Smooth muscle cell (in vitro differentiated cells): ENCODE data around the gene PWWP2B. TPM values are rescaled to one million over a fixed set of nuclear protein-coding genes. Genes with fewer than 3 reads are reported as not detected.

Source experiments
- DNase-seq: peaks from one replicate; lab custom pipeline; 2025; ENCODE audit not compliant: unreplicated experiment; lab: John Stamatoyannopoulos, UW
- H2AFZ ChIP-seq: fragments of 200-600 bp; sonication (generic); 2 replicates; pipeline ENCODE4 v1.6.0; 2016; ENCODE audit warnings: antibody characterized with exemption, low read depth, mild to moderate bottlenecking
- H3F3A ChIP-seq: fragments of 200-600 bp; sonication (generic); 2 replicates; pipeline ENCODE4 v1.6.0; 2017; ENCODE audit warnings: antibody characterized with exemption, low read depth
- H3K27ac ChIP-seq: fragments of 200-600 bp; sonication (generic); 2 replicates; pipeline ENCODE4 v1.5.1; 2016; ENCODE audit warnings: low read depth, mild to moderate bottlenecking
- H3K27me3 ChIP-seq: fragments of 200-600 bp; sonication (generic); 2 replicates; pipeline ENCODE4 v1.6.1; 2016; ENCODE audit warnings: low read depth, mild to moderate bottlenecking
- H3K36me3 ChIP-seq: fragments of 200-600 bp; sonication (generic); 2 replicates; pipeline ENCODE4 v1.5.1; 2016; ENCODE audit warnings: low read depth
- H3K4me1 ChIP-seq: fragments of 200-600 bp; sonication (generic); 2 replicates; pipeline ENCODE4 v1.5.1; 2016; ENCODE audit warnings: low read depth
- H3K4me2 ChIP-seq: fragments of 200-600 bp; sonication (generic); 2 replicates; pipeline ENCODE4 v1.6.0; 2016; ENCODE audit warnings: mild to moderate bottlenecking
- H3K4me3 ChIP-seq: fragments of 200-600 bp; sonication (generic); 2 replicates; pipeline ENCODE4 v1.5.1; 2016; ENCODE audit warnings: mild to moderate bottlenecking
- H3K79me2 ChIP-seq: fragments of 200-600 bp; sonication (generic); 2 replicates; pipeline ENCODE4 v1.6.0; 2016; ENCODE audit warnings: low read depth, mild to moderate bottlenecking
- H3K9ac ChIP-seq: fragments of 200-600 bp; sonication (generic); 2 replicates; pipeline ENCODE4 v1.6.0; 2016; ENCODE audit warnings: low read depth
- H3K9me3 ChIP-seq: fragments of 200-600 bp; sonication (generic); replicated peaks from 2 replicates; pipeline ENCODE4 v1.5.1; 2016; ENCODE audit warnings: low read depth
- H4K20me1 ChIP-seq: fragments of 200-600 bp; sonication (generic); 2 replicates; pipeline ENCODE4 v1.6.0; 2016; ENCODE audit warnings: low read depth
- WGBS: methylation state at CpG from one replicate; pipeline ENCODE4 v1.1.7; 2016; ENCODE audit warnings: low lambda C conversion rate; 5-methylcytosine and 5-hydroxymethylcytosine counted together
- polyA plus RNA-seq: library from polyadenylated mRNA; unstranded; fragments of >200 nt; fragmentation: Nextera tagmentation; extraction: Ambion mirVana; gene quantifications from 2 replicates; pipeline ENCODE4 v1.2.1, GENCODE V29; 2016
- total RNA-seq: library from RNA; depleted of rRNA; stranded (reverse); fragments of >200 nt; gene quantifications from 2 replicates; pipeline ENCODE4 v1.2.3, GENCODE V29; 2014
- TF ChIP-seq, protein P1 (sequence below): fragments of 200-600 bp; sonication (generic); IDR thresholded peaks from 2 replicates; pipeline ENCODE4 v1.5.1; 2017; ENCODE audit warnings: borderline replicate concordance, mild to moderate bottlenecking, antibody characterized with exemption; ENCODE audit not compliant: insufficient read depth, poor library complexity, severe bottlenecking

Gene PWWP2B
- total and polyA plus RNA-seq, 2 experiments from 2014 or later, result 8.3 to 13.2 TPM

DNA sequence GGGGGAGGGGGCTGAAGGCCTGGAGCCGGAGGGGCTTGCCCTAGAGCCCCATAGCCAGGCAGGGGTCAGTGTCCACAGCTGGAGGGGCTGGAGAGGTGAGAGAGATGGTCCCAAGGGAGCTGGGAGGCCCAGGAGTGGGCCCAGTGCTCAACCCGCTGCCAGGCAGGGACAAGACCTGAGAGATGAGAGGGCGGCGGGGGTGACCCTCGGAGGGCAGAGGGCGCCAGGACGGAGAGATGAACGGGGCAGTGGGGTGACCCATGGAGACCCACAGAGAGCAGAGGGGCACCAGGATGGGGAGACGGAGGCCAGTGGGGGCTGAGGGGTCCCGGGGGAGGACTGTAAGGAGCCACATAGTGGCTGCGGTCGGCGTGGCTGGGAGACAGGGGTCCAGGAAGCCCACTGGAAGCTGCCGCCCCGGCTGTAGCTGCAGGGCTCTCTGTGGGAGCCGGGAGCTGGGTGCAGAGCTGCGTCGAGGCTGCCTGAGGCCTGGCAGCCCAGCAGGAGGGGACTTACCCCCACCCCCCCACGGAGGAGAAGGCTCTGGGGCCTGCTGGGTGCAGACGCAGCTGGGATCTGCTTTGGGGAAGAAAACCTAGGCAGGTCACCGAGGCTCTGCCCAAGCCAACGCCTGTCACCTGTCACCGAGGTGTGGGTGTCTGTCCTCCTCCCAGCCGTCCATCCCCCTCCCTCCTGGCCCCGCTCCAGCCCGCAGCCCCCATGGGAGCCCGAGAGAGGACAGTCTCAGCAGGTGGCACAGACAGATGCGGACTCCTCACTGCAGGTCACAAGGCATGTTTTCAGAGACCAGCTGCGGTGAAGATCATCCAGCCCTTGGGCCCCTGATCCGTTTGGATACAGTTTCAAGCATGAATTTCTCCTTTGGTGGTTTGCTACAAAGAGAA lies 25.1 kb downstream of the PWWP2B start:
- no peaks in the 10 kb centered on the region for H3K36me3 ChIP-seq
- H3K27ac ChIP-seq, result peak overlapping the region; percentile 64
- peak overlapping the region; percentile 78 for H3K4me2 ChIP-seq
- H3F3A ChIP-seq, result no peaks in the 10 kb centered on the region
- H4K20me1 ChIP-seq, result no peaks in the 10 kb centered on the region
- peaks cover 10% of the 10 kb centered on the region for H3K79me2 ChIP-seq
- no peak for DNase-seq
- WGBS, result 87% methylated on average over 11 of the region's 30 CpGs
- H3K27me3 ChIP-seq, result no peaks in the 10 kb centered on the region
- H3K4me1 ChIP-seq, result peaks cover 25% of the 10 kb centered on the region
- H2AFZ ChIP-seq, result no peak overlapping the region
- H3K4me3 ChIP-seq, result no peak overlapping the region
- peak overlapping the region; percentile 50 for H3K9ac ChIP-seq
- H3K9me3 ChIP-seq, result no peaks in the 10 kb centered on the region
- TF ChIP-seq, protein P1, sequence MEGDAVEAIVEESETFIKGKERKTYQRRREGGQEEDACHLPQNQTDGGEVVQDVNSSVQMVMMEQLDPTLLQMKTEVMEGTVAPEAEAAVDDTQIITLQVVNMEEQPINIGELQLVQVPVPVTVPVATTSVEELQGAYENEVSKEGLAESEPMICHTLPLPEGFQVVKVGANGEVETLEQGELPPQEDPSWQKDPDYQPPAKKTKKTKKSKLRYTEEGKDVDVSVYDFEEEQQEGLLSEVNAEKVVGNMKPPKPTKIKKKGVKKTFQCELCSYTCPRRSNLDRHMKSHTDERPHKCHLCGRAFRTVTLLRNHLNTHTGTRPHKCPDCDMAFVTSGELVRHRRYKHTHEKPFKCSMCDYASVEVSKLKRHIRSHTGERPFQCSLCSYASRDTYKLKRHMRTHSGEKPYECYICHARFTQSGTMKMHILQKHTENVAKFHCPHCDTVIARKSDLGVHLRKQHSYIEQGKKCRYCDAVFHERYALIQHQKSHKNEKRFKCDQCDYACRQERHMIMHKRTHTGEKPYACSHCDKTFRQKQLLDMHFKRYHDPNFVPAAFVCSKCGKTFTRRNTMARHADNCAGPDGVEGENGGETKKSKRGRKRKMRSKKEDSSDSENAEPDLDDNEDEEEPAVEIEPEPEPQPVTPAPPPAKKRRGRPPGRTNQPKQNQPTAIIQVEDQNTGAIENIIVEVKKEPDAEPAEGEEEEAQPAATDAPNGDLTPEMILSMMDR, result no peak

DNA sequence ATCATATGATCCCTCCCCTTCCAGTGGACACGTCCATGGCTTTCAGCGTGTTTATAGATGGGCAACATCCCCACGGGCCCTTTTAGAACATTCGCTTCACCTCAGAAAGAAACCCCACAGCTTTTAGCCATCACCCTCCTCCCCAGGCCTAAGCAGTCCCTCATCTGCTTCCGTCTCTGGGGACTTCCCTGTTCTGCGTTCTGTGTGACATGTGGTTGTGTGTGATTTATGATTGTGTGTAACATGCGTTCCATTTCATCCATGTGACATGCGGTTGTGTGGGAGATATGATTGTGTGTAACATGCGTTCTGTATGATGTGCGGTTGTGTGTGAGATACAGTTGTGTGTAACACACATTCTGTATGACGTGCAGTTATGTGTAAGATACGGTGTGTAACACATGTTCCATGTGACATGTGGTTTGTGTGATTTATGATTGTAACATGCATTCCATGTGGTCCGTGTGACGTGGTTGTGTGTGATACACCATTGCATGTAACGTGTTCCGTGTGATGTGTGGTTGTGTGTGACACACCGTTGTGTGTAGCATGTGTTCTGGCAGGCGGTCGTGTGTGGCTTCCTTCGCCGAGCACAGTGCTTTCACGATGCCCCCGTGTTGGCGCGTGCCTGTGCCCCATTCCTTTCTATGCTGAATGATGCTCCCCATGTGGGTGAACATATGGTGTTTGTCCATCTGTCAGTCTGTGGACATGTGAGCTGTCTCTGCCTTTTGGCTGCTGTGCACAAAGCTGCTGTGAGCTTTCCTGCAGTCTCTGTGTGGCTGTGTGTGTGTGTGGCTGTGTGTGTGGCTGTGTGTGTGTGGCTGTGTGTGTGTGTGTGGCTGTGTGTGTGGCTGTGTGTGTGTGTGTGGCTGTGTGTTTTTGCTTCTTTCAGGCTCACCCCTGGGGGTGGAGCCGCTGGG lies 26.2 kb downstream of the PWWP2B start:
- DNase-seq, result no peak
- H3K27ac ChIP-seq, result no peak overlapping the region
- H3K4me2 ChIP-seq, result no peak overlapping the region
- H3K9me3 ChIP-seq, result no peaks in the 10 kb centered on the region
- no peak overlapping the region for H3K4me3 ChIP-seq
- no peaks in the 10 kb centered on the region for H4K20me1 ChIP-seq
- TF ChIP-seq, protein P1, result no peak
- peaks cover 22% of the 10 kb centered on the region for H3K4me1 ChIP-seq
- H3K27me3 ChIP-seq, result no peaks in the 10 kb centered on the region
- no peaks in the 10 kb centered on the region for H3F3A ChIP-seq
- WGBS, result 92% methylated on average over 26 of the region's 26 CpGs
- H2AFZ ChIP-seq, result no peak overlapping the region
- peaks cover 4% of the 10 kb centered on the region for H3K79me2 ChIP-seq
- no peak overlapping the region for H3K9ac ChIP-seq
- no peaks in the 10 kb centered on the region for H3K36me3 ChIP-seq

DNA sequence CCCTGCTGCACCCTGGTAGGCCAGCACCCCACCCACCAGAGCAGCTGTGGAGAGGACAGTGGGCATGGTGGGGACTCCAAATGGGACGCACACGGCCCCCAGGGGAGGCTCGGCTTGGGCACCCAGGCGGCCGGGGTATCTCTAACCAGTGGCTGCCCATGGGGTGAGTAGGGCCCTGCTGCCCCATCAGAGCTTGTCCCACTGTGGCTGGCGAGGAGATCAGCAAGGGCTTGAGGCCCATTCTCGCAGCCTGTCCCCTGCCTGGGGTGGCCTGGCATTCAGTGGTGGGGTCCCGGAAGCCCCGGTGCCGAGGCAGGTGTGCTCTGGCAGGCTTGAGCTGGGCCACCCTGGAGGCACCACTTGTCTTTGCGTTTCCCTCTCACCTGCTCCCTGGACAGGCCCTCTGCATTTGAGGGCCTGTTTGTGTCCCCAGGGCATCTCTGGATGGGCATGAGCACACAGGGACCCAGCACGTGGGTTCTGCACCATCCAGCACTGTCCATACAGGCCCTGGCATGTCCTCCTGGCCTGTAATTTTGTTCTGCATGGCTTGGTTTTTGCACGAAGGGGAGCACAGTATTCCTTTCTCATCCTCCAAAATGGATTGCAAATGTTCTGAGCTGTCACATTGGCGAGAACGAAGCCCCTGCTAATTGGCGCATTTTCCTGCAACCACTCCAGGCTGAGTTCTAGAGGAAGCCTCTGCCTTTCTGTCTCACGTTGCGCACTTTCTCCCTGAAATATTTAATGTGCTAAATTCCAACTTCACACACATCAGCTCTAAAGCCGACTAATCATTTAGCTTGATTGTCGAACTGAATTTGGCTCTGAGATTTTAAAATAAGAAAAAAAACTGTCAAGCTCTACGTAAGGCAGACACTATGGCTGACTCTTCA lies 27.2 kb downstream of the PWWP2B start:
- Histone ChIP-seq H3K27ac (peak overlapping the region; percentile 2), H3F3A (no peaks in the 10 kb centered on the region), H3K79me2 (no peaks in the 10 kb centered on the region), H3K9me3 (no peaks in the 10 kb centered on the region), H3K27me3 (no peaks in the 10 kb centered on the region), H4K20me1 (no peaks in the 10 kb centered on the region), H3K4me3 (no peak overlapping the region), H3K36me3 (no peaks in the 10 kb centered on the region), H3K9ac (no peak overlapping the region), H2AFZ (no peak overlapping the region), H3K4me1 (peaks cover 12% of the 10 kb centered on the region), H3K4me2 (no peak overlapping the region)
- no peak for DNase-seq
- WGBS, result 88% methylated on average over 21 of the region's 21 CpGs
- TF ChIP-seq, protein P1, result no peak
